ENCODE data around the gene SPAAR.

DNA sequence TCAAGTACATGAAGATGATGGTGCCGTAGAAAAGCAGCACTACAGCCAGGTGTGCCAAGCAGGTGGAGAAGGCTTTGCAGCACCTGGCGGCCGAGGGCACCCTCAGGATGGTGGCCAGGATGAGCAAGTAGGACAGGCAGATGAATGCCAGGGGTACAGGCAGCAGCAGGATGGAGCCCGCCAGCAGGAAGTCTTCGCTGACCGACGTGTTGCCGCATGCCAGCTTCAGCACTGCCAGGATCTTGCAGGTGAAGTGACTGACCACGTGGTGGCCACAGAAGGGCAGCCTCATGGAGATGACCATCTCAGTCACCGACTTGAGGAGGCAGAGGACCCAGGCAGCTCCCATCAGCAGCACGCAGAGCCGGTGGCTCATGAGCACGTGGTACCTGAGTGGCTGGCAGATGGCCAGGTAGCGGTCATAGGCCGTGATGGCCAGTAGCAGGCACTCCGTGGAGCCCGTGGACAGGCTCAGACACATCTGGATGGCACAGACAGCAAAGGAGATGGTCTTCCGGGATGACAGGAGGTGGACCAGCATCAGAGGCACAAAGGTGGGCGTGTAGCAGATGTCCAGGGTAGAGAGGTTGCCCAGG lies 39.6 kb upstream of the SPAAR start:
- TF ChIP-seq, protein P1, sequence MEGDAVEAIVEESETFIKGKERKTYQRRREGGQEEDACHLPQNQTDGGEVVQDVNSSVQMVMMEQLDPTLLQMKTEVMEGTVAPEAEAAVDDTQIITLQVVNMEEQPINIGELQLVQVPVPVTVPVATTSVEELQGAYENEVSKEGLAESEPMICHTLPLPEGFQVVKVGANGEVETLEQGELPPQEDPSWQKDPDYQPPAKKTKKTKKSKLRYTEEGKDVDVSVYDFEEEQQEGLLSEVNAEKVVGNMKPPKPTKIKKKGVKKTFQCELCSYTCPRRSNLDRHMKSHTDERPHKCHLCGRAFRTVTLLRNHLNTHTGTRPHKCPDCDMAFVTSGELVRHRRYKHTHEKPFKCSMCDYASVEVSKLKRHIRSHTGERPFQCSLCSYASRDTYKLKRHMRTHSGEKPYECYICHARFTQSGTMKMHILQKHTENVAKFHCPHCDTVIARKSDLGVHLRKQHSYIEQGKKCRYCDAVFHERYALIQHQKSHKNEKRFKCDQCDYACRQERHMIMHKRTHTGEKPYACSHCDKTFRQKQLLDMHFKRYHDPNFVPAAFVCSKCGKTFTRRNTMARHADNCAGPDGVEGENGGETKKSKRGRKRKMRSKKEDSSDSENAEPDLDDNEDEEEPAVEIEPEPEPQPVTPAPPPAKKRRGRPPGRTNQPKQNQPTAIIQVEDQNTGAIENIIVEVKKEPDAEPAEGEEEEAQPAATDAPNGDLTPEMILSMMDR (IDR thresholded peaks at IDR 0.05 in 2 of 3, conservative IDR thresholded peaks at IDR 0.05 in 1 of 3; ENCODE audit: borderline replicate concordance in 1 of 3, insufficient read depth in 1 of 3, low read depth in 2 of 3, low read length in 2 of 3): no peak
- TF ChIP-seq TCF7L2 (IDR thresholded peaks at IDR 0.05; ENCODE audit: borderline replicate concordance, extremely low read depth, insufficient read depth, insufficient read length): no peak
- TF ChIP-seq, protein P2, sequence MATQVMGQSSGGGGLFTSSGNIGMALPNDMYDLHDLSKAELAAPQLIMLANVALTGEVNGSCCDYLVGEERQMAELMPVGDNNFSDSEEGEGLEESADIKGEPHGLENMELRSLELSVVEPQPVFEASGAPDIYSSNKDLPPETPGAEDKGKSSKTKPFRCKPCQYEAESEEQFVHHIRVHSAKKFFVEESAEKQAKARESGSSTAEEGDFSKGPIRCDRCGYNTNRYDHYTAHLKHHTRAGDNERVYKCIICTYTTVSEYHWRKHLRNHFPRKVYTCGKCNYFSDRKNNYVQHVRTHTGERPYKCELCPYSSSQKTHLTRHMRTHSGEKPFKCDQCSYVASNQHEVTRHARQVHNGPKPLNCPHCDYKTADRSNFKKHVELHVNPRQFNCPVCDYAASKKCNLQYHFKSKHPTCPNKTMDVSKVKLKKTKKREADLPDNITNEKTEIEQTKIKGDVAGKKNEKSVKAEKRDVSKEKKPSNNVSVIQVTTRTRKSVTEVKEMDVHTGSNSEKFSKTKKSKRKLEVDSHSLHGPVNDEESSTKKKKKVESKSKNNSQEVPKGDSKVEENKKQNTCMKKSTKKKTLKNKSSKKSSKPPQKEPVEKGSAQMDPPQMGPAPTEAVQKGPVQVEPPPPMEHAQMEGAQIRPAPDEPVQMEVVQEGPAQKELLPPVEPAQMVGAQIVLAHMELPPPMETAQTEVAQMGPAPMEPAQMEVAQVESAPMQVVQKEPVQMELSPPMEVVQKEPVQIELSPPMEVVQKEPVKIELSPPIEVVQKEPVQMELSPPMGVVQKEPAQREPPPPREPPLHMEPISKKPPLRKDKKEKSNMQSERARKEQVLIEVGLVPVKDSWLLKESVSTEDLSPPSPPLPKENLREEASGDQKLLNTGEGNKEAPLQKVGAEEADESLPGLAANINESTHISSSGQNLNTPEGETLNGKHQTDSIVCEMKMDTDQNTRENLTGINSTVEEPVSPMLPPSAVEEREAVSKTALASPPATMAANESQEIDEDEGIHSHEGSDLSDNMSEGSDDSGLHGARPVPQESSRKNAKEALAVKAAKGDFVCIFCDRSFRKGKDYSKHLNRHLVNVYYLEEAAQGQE (IDR thresholded peaks at IDR 0.05; ENCODE audit: low read depth): no peak
- TF ChIP-seq POLR2A (IDR thresholded peaks at IDR 0.05; ENCODE audit: borderline replicate concordance, extremely low read depth, insufficient read depth, insufficient read length): no peak
- TF ChIP-seq, protein P3, sequence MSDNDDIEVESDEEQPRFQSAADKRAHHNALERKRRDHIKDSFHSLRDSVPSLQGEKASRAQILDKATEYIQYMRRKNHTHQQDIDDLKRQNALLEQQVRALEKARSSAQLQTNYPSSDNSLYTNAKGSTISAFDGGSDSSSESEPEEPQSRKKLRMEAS (IDR thresholded peaks at IDR 0.05): no peak
- TF ChIP-seq EGR1 (IDR thresholded peaks at IDR 0.05; ENCODE audit: low read depth): no peak
- TF ChIP-seq SP1 (IDR thresholded peaks at IDR 0.05; ENCODE audit: low read depth): no peak
- TF ChIP-seq, protein P4, sequence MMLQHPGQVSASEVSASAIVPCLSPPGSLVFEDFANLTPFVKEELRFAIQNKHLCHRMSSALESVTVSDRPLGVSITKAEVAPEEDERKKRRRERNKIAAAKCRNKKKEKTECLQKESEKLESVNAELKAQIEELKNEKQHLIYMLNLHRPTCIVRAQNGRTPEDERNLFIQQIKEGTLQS (IDR thresholded peaks at IDR 0.05): no peak
- TF ChIP-seq CEBPB (IDR thresholded peaks at IDR 0.05; ENCODE audit: low read depth): no peak
